HCT116 (cell line): ENCODE data around the gene ANGPTL4. TPM values are rescaled to one million over a fixed set of nuclear protein-coding genes. Genes with fewer than 3 reads are reported as not detected.

Source experiments
- ATAC-seq: fragments of 200-7000 bp; cut with Tn5 transposase; 2 replicates; pipeline ENCODE4 v1.9.1; 2020; ENCODE audit warnings: mild to moderate bottlenecking, moderate library complexity
- BruUV-seq: library from RNA; stranded (reverse); fragments of 400-500 nt; replicated peaks from 2 replicates; lab custom pipeline; 2021; lab: Mats Ljungman, UMichigan
- CTCF ChIA-PET: fragments of 300-600 bp; sonication (Branson Sonifier 250); formaldehyde crosslinking; loops from one replicate; lab custom pipeline; 2021; ENCODE audit warnings: antibody characterized with exemption; lab: Charles Lee
- POLR2A ChIA-PET: fragments of 300-600, 350-600 bp; sonication (Branson Sonifier 250); formaldehyde crosslinking; loops from one replicate; lab custom pipeline; 2021; ENCODE audit warnings: antibody characterized with exemption; lab: Charles Lee
- RAD21 ChIA-PET, 2 experiments: fragments of 300-600 bp; sonication (Branson Sonifier 250); formaldehyde crosslinking; loops; one replicate each; lab custom pipeline; 2023; ENCODE audit warnings: low total read pairs in 2 of 2; ENCODE audit not compliant: uncharacterized antibody in 2 of 2, unreplicated experiment in 2 of 2, low non-redundant PET in 1 of 2; lab: Charles Lee
- DNase-seq: peaks from one replicate; pipeline ENCODE4 v3.0.0-alpha.2; 2010; ENCODE audit warnings: low read depth, low spot score
- H2AFZ ChIP-seq: fragments of 200-600 bp; shearing (Covaris generic), sonication (generic); 2 replicates; pipeline ENCODE4 v1.6.1; 2017; ENCODE audit warnings: low read depth, mixed run types, mixed read lengths, antibody characterized with exemption, low read length; ENCODE audit not compliant: poor library complexity, severe bottlenecking
- H3K27ac ChIP-seq: 2 replicates; pipeline ENCODE4 v1.5.1; 2012; ENCODE audit warnings: low read depth, low read length
- H3K27me3 ChIP-seq: fragments of 200-600 bp; sonication (generic); 2 replicates; pipeline ENCODE4 v1.6.1; 2016; ENCODE audit warnings: mixed run types, low read length, mixed read lengths; ENCODE audit not compliant: insufficient read depth
- H3K36me3 ChIP-seq, 2 experiments: fragments of 200-500 bp in 1 of 2; fragments of 200-600 bp in 1 of 2; sonication (Bioruptor generic) in 1 of 2; sonication (generic) in 1 of 2; 2 replicates each; pipeline versions ENCODE4 v1.5.1 to v1.6.1; 2014 to 2016; ENCODE audit warnings: low read length in 2 of 2, inconsistent platforms in 1 of 2, mixed read lengths in 1 of 2, mixed run types in 1 of 2; ENCODE audit not compliant: insufficient read depth in 2 of 2, control insufficient read depth in 1 of 2
- H3K4me1 ChIP-seq, 2 experiments: fragments of 200-600 bp in 1 of 2; sonication (generic) in 1 of 2; 2 replicates each; pipeline versions ENCODE4 v1.5.1 to v1.6.1; 2012 to 2017; ENCODE audit warnings: low read length in 2 of 2, inconsistent platforms in 1 of 2, mild to moderate bottlenecking in 1 of 2, mixed read lengths in 1 of 2, mixed run types in 1 of 2, moderate library complexity in 1 of 2; ENCODE audit not compliant: insufficient read depth in 2 of 2, control insufficient read depth in 1 of 2
- H3K4me2 ChIP-seq: fragments of 200-600 bp; sonication (generic); 2 replicates; pipeline ENCODE4 v1.6.1; 2017; ENCODE audit warnings: mixed run types, low read length, mixed read lengths
- H3K4me3 ChIP-seq, 2 experiments: fragments of 200-600 bp in 1 of 2; sonication (generic) in 1 of 2; replicated peaks in 1 of 2; 2 replicates each; pipeline ENCODE4 v1.5.1; 2011 to 2016; ENCODE audit warnings: low read length in 2 of 2, control low read depth in 1 of 2, low read depth in 1 of 2, mild to moderate bottlenecking in 1 of 2, mixed read lengths in 1 of 2, mixed run types in 1 of 2
- H3K79me2 ChIP-seq: fragments of 200-600 bp; sonication (generic); 2 replicates; pipeline ENCODE4 v1.6.1; 2017; ENCODE audit warnings: mild to moderate bottlenecking, mixed run types, low read length, moderate library complexity, mixed read lengths; ENCODE audit not compliant: insufficient read depth
- H3K9ac ChIP-seq: fragments of 200-600 bp; sonication (generic); 2 replicates; pipeline ENCODE4 v1.6.1; 2016; ENCODE audit warnings: low read length, mixed read lengths
- H3K9me2 ChIP-seq: fragments of 200-600 bp; sonication (generic), shearing (Covaris generic); 2 replicates; pipeline ENCODE4 v1.6.1; 2017; ENCODE audit warnings: mixed run types, mild to moderate bottlenecking, moderate library complexity; ENCODE audit not compliant: insufficient read depth
- H3K9me3 ChIP-seq, 2 experiments: fragments of 200-500 bp in 1 of 2; fragments of 200-600 bp in 1 of 2; sonication (Bioruptor generic) in 1 of 2; sonication (generic) in 1 of 2; 2 replicates each; pipeline ENCODE4 v1.6.1; 2014 to 2017; ENCODE audit warnings: low read length in 2 of 2, mixed read lengths in 2 of 2, inconsistent platforms in 1 of 2, low read depth in 1 of 2, mild to moderate bottlenecking in 1 of 2, mixed run types in 1 of 2, moderate library complexity in 1 of 2; ENCODE audit not compliant: control insufficient read depth in 1 of 2, insufficient read depth in 1 of 2
- H4K20me1 ChIP-seq: fragments of 200-600 bp; sonication (generic), shearing (Covaris generic); 2 replicates; pipeline ENCODE4 v1.6.1; 2017; ENCODE audit warnings: mixed run types, mild to moderate bottlenecking, moderate library complexity; ENCODE audit not compliant: insufficient read depth
- CEBPB ChIP-seq: IDR thresholded peaks from 2 replicates; pipeline ENCODE4 v1.6.1; 2012; ENCODE audit warnings: low read depth
- EGR1 ChIP-seq: IDR thresholded peaks from 2 replicates; pipeline ENCODE4 v1.6.1; 2012; ENCODE audit warnings: low read depth
- ELF1 ChIP-seq: IDR thresholded peaks from 2 replicates; pipeline ENCODE4 v1.6.1; 2012; ENCODE audit warnings: low read depth, borderline replicate concordance
- EZH2phosphoT487 ChIP-seq: fragments of 200-600 bp; IDR thresholded peaks from 2 replicates; pipeline ENCODE4 v1.6.1; 2018; ENCODE audit warnings: antibody characterized with exemption, borderline replicate concordance
- FOSL1 ChIP-seq: IDR thresholded peaks from 2 replicates; pipeline ENCODE4 v1.6.1; 2012; ENCODE audit warnings: low read depth
- JUND ChIP-seq: IDR thresholded peaks from 2 replicates; pipeline ENCODE4 v1.6.1; 2012
- POLR2A ChIP-seq: IDR thresholded peaks from 2 replicates; pipeline ENCODE4 v1.7.0; 2011; ENCODE audit warnings: borderline replicate concordance; ENCODE audit not compliant: insufficient read depth, insufficient read length; ENCODE audit errors: extremely low read depth
- REST ChIP-seq: IDR thresholded peaks from 2 replicates; pipeline ENCODE4 v1.6.1; 2012; ENCODE audit warnings: low read depth
- YY1 ChIP-seq: IDR thresholded peaks from 2 replicates; pipeline ENCODE4 v1.6.1; 2011; ENCODE audit warnings: low read length, low read depth, moderate library complexity, mild to moderate bottlenecking; ENCODE audit not compliant: insufficient replicate concordance; ENCODE audit errors: extremely low read depth
- intact Hi-C: fragments of 100-400 bp; cut with micrococcal nuclease; formaldehyde crosslinking; loops from 2 replicates; pipeline ENCODE4 v1.10.0; 2022
- total RNA-seq: library from RNA; stranded (reverse); gene quantifications from one replicate; pipeline ENCODE4 v1.2.1, GENCODE V29; 2021; ENCODE audit not compliant: unreplicated experiment
- TF ChIP-seq, protein P1 (sequence below): IDR thresholded peaks from 2 replicates; pipeline ENCODE4 v1.6.1; 2012

ANGPTL4 gene
- total RNA-seq, 1 experiment from 2014 or later, result 54.8 TPM

DNA sequence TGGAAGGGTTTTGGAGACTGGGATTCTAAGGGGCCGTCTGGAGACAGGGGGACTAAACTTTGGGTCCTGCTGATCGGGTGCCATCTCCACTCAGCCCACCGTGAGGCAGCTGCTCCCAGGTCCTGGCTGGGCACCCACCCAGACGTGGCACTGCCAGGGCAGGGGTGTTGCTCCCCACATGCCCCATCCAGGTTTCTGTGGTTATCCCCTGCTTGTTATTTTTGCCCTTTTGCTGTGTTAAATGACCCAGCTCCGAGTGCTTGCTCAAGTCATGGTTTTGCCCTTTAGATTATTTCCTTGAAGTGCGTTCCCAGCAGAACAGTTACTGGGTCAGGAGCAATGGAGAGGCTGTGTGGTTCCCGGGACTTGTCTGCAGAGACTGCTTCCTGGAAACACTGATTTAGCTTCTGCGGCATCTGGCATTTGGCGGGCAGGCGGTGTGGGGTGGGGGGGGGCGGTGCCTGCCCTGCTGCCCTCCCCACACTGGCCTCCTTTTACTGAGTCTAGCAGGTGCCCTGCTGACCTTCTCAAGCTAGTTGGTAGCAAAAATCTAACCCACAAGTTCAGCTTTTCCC is 28.1 kb downstream of the ANGPTL4 start:
- no peaks in the 10 kb centered on the region; the same call in 1 of the 2 replicates for H4K20me1 ChIP-seq
- peak overlapping the region; percentile 86; the same call in 1 of the 2 replicates for H3K4me2 ChIP-seq
- ATAC-seq, result no peak
- peaks cover 56% of the 10 kb centered on the region for H3K79me2 ChIP-seq
- no peaks in the 10 kb centered on the region for H3K9me2 ChIP-seq
- intact Hi-C loops, result no loop called here
- TF ChIP-seq FOSL1 (no peak), CEBPB (no peak), YY1 (no peak), JUND (no peak), REST (no peak), ELF1 (no peak), EGR1 (no peak), POLR2A (no peak), EZH2phosphoT487 (no peak)
- TF ChIP-seq, protein P1, sequence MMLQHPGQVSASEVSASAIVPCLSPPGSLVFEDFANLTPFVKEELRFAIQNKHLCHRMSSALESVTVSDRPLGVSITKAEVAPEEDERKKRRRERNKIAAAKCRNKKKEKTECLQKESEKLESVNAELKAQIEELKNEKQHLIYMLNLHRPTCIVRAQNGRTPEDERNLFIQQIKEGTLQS, result no peak
- TF ChIP-seq, all 23 proteins: peak for 0
- Histone ChIP-seq H2AFZ (no peak overlapping the region), H3K9me3 (no peaks in the 10 kb centered on the region), H3K36me3 (no peaks in the 10 kb centered on the region; a peak in 1 of 4 replicates), H3K9ac (no peak overlapping the region), H3K27ac (no peak overlapping the region; the same call in 1 of the 2 replicates), H3K4me1 (peaks cover 7 to 30% of the 10 kb centered on the region in 2 experiments; a peak in 3 of 4 replicates), H3K4me3 (no peak overlapping the region), H3K27me3 (no peaks in the 10 kb centered on the region)
- ChIA-PET POLR2A (interaction anchor here (2.6 kb wide), 1 partner anchor 21 kb away, joined by 20 read pairs; the partner anchor contains the start of gene MARCHF2), RAD21 (no interaction called here), CTCF (interaction anchor here (0.9 kb wide), 1 partner anchor 57 kb away, joined by 3 read pairs; no protein-coding TSS in a partner anchor)
- no TSS peak for BruUV-seq
- no peak for DNase-seq
